SK-N-SH treated with all-trans-retinoic acid at 6 μM for 48 hours (cell line): Measurements from ENCODE around the gene MKRN1.

Source experiments
- ATAC-seq: fragments of 200-7000 bp; cut with Tn5 transposase; 3 replicates; pipeline ENCODE4 v1.9.1; 2020; ENCODE audit warnings: mild to moderate bottlenecking, moderate library complexity
- ARNTL ChIP-seq: fragments of 450-650 bp; formaldehyde crosslinking; IDR thresholded peaks from 2 replicates; pipeline ENCODE4 v1.5.0; 2020; ENCODE audit warnings: low read depth, mild to moderate bottlenecking, moderate library complexity, borderline replicate concordance
- BACH2 ChIP-seq: fragments of 250-450 bp; sonication (Bioruptor Pico); IDR thresholded peaks from 2 replicates; pipeline ENCODE4 v1.9.0; 2021; ENCODE audit warnings: mild to moderate bottlenecking, borderline replicate concordance
- CSDC2 ChIP-seq: fragments of 250-450 bp; sonication (Bioruptor Pico); IDR thresholded peaks from 2 replicates; pipeline ENCODE4 v1.5.0; 2020; ENCODE audit warnings: mild to moderate bottlenecking, moderate library complexity
- ESRRG ChIP-seq: fragments of 250-450 bp; sonication (Bioruptor Pico); IDR thresholded peaks from 2 replicates; pipeline ENCODE4 v1.6.1; 2021; ENCODE audit warnings: mild to moderate bottlenecking
- GLIS3 ChIP-seq: fragments of 250-450 bp; sonication (Bioruptor Pico); IDR thresholded peaks from 2 replicates; pipeline ENCODE4 v1.5.0; 2020; ENCODE audit warnings: mild to moderate bottlenecking, moderate library complexity
- ISL1 ChIP-seq: fragments of 250-450 bp; sonication (Bioruptor Pico); IDR thresholded peaks from 2 replicates; pipeline ENCODE4 v2.1.2; 2022; ENCODE audit warnings: mild to moderate bottlenecking, moderate library complexity
- OSR1 ChIP-seq: fragments of 250-450 bp; sonication (Bioruptor Pico); IDR thresholded peaks from 2 replicates; pipeline ENCODE4 v1.8.0; 2022; ENCODE audit warnings: moderate library complexity, mild to moderate bottlenecking, inconsistent platforms
- PPARA ChIP-seq: fragments of 250-450 bp; sonication (Bioruptor Pico); IDR thresholded peaks from 2 replicates; pipeline ENCODE4 v1.5.0; 2020; ENCODE audit warnings: mild to moderate bottlenecking, borderline replicate concordance
- RARB ChIP-seq: fragments of 250-450 bp; sonication (Bioruptor Pico); IDR thresholded peaks from 2 replicates; pipeline ENCODE4 v1.8.0; 2021; ENCODE audit warnings: mild to moderate bottlenecking, moderate library complexity
- SNAI2 ChIP-seq: fragments of 250-450 bp; sonication (Bioruptor Pico); IDR thresholded peaks from 2 replicates; pipeline ENCODE4 v1.5.0; 2020; ENCODE audit warnings: mild to moderate bottlenecking, moderate library complexity
- TCF4 ChIP-seq: fragments of 250-450 bp; sonication (Bioruptor Pico); IDR thresholded peaks from 2 replicates; pipeline ENCODE4 v1.8.0; 2021; ENCODE audit warnings: mild to moderate bottlenecking, moderate library complexity, borderline replicate concordance
- TOX ChIP-seq: fragments of 250-450 bp; sonication (Bioruptor Pico); IDR thresholded peaks from 2 replicates; pipeline ENCODE4 v1.8.0; 2021; ENCODE audit warnings: mild to moderate bottlenecking, moderate library complexity, borderline replicate concordance
- ZC3H10 ChIP-seq: fragments of 250-450 bp; sonication (Bioruptor Pico); IDR thresholded peaks from 2 replicates; pipeline ENCODE4 v1.5.1; 2021; ENCODE audit warnings: mild to moderate bottlenecking, moderate library complexity
- ZFP3 ChIP-seq: fragments of 250-450 bp; sonication (Bioruptor Pico); IDR thresholded peaks from 2 replicates; pipeline ENCODE4 v1.5.0; 2020; ENCODE audit warnings: mild to moderate bottlenecking, moderate library complexity
- ZNF565 ChIP-seq: fragments of 450-650 bp; formaldehyde crosslinking; conservative IDR thresholded peaks from 2 replicates; pipeline ENCODE4 v1.5.0; 2020; ENCODE audit warnings: low read depth, mild to moderate bottlenecking, moderate library complexity
- ZNF70 ChIP-seq: fragments of 450-650 bp; formaldehyde crosslinking; IDR thresholded peaks from 2 replicates; pipeline ENCODE4 v1.5.0; 2020; ENCODE audit warnings: mild to moderate bottlenecking, moderate library complexity
- ZNF8 ChIP-seq: fragments of 450-650 bp; formaldehyde crosslinking; IDR thresholded peaks from 2 replicates; pipeline ENCODE4 v1.5.0; 2020; ENCODE audit warnings: mild to moderate bottlenecking, moderate library complexity
- TF ChIP-seq, protein P1 (sequence below): fragments of 250-450 bp; sonication (Bioruptor Pico); IDR thresholded peaks from 2 replicates; pipeline ENCODE4 v1.5.1; 2021; ENCODE audit warnings: mild to moderate bottlenecking, moderate library complexity
- TF ChIP-seq, protein P2 (sequence below): fragments of 250-450 bp; sonication (Bioruptor Pico); IDR thresholded peaks from 2 replicates; pipeline ENCODE4 v1.8.0; 2020; ENCODE audit warnings: mild to moderate bottlenecking, moderate library complexity, borderline replicate concordance
- TF ChIP-seq, protein P3 (sequence below): fragments of 250-450 bp; sonication (Bioruptor Pico); IDR thresholded peaks from 2 replicates; pipeline ENCODE4 v1.8.0; 2021; ENCODE audit warnings: low read depth, mild to moderate bottlenecking, moderate library complexity, borderline replicate concordance

Gene MKRN1

DNA sequence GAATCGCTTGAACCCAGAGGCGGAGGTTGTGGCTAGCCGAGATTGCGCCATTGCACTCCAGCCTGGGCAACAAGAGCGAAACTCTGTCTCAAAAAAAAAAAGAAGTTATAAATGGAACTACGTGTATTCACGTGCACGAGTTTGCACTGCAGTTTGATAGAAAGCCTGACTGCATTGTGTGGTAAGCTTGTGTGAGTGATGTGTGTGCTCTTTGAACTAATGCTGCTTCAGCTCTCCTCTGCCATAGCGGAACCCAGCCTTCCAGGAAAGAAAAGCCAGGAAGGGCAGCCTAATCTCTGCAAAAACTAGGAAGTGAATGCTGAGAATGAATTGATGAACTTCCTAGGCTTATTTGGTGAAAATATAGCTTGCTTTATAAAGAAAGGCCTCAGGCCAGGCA, 15.6 kb upstream of the MKRN1 start (continued):
- TF ChIP-seq, protein P1, sequence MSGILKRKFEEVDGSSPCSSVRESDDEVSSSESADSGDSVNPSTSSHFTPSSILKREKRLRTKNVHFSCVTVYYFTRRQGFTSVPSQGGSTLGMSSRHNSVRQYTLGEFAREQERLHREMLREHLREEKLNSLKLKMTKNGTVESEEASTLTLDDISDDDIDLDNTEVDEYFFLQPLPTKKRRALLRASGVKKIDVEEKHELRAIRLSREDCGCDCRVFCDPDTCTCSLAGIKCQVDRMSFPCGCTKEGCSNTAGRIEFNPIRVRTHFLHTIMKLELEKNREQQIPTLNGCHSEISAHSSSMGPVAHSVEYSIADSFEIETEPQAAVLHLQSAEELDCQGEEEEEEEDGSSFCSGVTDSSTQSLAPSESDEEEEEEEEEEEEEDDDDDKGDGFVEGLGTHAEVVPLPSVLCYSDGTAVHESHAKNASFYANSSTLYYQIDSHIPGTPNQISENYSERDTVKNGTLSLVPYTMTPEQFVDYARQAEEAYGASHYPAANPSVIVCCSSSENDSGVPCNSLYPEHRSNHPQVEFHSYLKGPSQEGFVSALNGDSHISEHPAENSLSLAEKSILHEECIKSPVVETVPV (CRISPR knock-in tag): no peak
- TF ChIP-seq ZNF565 (CRISPR knock-in tag) (no peak), SNAI2 (no peak)

DNA sequence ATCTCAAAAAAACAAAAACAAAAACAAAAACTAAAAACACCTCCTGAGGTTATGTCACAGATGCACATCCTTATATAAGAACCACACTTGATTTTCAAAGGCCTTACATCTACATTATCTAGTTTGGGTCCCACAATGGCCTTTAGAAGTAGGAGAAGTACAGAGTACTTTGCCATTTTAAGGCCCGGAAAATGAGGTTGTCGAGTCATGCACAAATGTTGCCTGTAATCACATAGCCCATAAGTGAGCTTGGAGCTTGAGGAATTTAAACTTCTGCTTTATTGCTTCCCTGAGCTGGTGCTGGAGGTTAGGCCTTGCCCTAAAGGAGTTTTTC, 9.7 kb upstream of the MKRN1 start:
- no peak for ATAC-seq
- TF ChIP-seq OSR1 (CRISPR knock-in tag) (no peak), GLIS3 (CRISPR knock-in tag) (no peak), RARB (CRISPR knock-in tag) (no peak), ZNF70 (CRISPR knock-in tag) (no peak), ARNTL (no peak), ZNF565 (CRISPR knock-in tag) (no peak), ESRRG (CRISPR knock-in tag) (no peak), ISL1 (CRISPR knock-in tag) (no peak), TCF4 (CRISPR knock-in tag) (no peak), PPARA (no peak), CSDC2 (CRISPR knock-in tag) (no peak)
- TF ChIP-seq, protein P2, sequence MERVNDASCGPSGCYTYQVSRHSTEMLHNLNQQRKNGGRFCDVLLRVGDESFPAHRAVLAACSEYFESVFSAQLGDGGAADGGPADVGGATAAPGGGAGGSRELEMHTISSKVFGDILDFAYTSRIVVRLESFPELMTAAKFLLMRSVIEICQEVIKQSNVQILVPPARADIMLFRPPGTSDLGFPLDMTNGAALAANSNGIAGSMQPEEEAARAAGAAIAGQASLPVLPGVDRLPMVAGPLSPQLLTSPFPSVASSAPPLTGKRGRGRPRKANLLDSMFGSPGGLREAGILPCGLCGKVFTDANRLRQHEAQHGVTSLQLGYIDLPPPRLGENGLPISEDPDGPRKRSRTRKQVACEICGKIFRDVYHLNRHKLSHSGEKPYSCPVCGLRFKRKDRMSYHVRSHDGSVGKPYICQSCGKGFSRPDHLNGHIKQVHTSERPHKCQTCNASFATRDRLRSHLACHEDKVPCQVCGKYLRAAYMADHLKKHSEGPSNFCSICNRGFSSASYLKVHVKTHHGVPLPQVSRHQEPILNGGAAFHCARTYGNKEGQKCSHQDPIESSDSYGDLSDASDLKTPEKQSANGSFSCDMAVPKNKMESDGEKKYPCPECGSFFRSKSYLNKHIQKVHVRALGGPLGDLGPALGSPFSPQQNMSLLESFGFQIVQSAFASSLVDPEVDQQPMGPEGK (CRISPR knock-in tag): no peak
- TF ChIP-seq, protein P3, sequence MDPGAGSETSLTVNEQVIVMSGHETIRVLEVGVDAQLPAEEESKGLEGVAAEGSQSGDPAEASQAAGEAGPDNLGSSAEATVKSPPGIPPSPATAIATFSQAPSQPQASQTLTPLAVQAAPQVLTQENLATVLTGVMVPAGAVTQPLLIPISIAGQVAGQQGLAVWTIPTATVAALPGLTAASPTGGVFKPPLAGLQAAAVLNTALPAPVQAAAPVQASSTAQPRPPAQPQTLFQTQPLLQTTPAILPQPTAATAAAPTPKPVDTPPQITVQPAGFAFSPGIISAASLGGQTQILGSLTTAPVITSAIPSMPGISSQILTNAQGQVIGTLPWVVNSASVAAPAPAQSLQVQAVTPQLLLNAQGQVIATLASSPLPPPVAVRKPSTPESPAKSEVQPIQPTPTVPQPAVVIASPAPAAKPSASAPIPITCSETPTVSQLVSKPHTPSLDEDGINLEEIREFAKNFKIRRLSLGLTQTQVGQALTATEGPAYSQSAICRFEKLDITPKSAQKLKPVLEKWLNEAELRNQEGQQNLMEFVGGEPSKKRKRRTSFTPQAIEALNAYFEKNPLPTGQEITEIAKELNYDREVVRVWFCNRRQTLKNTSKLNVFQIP (CRISPR knock-in tag): no peak
- TF ChIP-seq, all 23 proteins: peak for 0

DNA sequence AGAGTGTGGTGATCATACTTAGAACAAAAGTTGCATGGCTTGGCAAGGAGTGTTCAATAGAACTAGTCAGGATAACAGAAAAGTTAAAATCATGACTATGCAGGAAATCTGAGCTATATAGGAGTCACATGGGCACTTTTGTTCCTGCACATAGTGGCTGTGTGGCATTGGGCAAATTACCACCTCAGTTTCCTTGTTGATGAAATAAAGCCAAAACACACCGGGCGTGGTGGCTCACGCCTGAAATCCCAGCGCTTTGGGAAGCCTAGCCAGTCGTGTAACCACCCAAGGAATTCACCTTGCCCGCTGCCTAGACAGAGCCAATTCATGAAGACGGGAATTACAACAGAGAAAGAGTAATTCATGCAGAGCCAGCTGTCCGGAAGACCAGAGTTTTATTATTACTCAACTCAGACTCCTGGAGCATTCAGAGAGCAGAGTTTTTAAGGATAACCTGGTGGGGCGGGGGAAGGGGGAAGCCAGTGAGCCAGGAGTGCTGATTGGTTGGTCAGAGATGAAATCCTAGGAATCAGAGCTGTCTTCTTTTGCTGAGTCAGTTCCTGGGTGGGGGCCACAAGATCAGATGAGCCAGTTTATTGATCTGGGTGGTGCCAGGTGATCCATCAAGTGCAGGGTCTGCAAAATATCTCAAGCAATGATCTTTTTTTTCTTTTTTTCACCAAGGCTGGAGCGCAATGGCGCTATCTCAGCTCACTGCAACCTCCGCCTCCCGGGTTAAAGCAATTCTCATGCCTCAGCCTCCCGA, 6.4 kb upstream of the MKRN1 start:
- ATAC-seq: 0 out of 3 replicates have a peak, but pooled peaks have one; percentile 19
- no peak for TF ChIP-seq PPARA
- TF ChIP-seq ZFP3 (CRISPR knock-in tag): no peak
- no peak for TF ChIP-seq SNAI2
- TF ChIP-seq ZNF8 (CRISPR knock-in tag): no peak

DNA sequence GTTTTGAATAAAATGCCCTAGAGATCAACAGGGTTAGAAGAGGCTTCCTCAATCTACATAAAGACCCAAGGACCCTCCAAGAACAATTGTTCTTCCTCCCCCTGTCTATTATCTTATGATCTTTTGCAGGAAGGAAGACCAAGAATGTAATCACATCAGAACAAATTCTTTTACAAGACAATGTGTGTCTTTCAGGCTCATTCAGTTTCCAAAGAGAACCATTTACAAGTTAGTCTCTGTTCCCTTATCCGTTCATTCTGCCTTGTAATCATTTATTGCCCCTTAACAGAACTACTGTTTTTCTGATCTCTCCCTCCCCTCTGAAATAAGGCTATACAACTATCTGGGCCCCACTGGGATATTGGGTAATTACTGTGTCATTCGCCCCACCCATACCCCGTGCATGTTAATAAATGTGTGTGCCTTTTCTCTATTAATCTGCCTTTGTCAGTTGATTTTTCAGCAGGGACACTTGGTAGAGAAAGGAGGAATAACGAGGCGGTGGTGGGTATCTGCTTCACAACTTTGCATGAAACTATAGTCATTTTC, 5.7 kb upstream of the MKRN1 start:
- no peak for ATAC-seq
- no peak for TF ChIP-seq TCF4 (CRISPR knock-in tag)
- TF ChIP-seq ZC3H10 (CRISPR knock-in tag): no peak
- no peak for TF ChIP-seq ZNF70 (CRISPR knock-in tag)
- TF ChIP-seq ZNF565 (CRISPR knock-in tag): no peak
- TF ChIP-seq RARB (CRISPR knock-in tag): no peak
- TF ChIP-seq PPARA: no peak
- TF ChIP-seq, protein P2 (CRISPR knock-in tag): no peak
- no peak for TF ChIP-seq BACH2
- no peak for TF ChIP-seq SNAI2
- TF ChIP-seq, protein P1 (CRISPR knock-in tag): no peak
- TF ChIP-seq TOX (CRISPR knock-in tag): no peak
